HG02763 (cell line): ENCODE measurements around the gene STX16.

Source experiments
- ATAC-seq: cut with Tn5 transposase; IDR thresholded peaks from one replicate; pipeline ENCODE4 v1.9.1; 2021; ENCODE audit warnings: mild to moderate bottlenecking, moderate library complexity; ENCODE audit not compliant: unreplicated experiment

The STX16 gene

DNA sequence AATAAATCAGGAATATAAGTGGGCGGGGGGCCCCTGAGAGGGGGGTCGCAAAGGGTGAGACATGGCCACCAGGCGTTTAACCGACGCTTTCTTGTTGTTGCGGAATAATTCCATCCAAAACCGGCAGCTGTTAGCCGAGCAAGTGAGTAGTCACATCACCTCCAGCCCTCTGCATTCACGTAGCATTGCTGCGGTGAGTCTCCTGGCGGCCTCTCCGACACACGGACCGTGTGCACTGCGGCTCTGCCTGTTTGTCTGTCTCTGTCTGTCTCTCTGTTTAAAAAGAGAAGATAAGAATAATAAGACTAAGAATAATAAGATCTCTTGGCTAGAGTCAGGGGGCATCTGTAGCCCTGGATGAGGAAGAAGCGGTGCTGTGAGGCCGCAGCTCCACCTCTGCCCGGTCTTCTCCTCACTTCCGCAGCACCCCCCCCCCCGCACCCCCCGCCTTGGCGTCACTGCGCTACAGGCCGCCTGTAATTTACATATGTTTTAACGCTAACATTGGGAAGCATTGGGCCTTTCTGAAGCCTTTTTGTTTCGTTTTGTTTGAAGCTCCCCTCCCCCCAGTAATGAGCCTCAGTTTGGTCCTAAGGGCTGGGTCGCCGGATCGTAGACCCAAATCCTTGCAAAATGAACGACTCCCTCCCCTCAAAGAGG is 993 bp downstream of the STX16 start:
- ATAC-seq, result peak; percentile 46

GRCh38 chr20:58652606-58653294 is 1.7 kb downstream of the STX16 start:
- peak; percentile 7 for ATAC-seq

DNA sequence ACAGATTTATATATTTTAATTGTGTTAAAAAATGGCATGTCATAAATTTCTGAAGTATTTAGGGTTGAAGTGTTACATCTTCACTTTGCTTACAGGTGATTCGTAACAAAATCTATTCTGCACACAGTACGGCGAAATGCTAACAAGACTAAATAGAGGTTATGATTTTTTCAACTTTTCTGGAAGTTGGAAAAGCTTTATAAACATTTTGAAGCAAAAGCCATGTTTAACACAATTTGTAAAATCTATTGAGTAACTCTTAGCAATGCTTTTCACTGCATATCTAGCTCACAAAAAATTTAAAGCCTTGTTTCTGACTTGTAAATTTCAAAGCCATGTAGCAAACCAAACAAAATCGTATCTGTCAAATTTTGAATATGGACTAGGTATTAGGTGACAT is 3.3 kb downstream of the STX16 start:
- no peak for ATAC-seq

DNA sequence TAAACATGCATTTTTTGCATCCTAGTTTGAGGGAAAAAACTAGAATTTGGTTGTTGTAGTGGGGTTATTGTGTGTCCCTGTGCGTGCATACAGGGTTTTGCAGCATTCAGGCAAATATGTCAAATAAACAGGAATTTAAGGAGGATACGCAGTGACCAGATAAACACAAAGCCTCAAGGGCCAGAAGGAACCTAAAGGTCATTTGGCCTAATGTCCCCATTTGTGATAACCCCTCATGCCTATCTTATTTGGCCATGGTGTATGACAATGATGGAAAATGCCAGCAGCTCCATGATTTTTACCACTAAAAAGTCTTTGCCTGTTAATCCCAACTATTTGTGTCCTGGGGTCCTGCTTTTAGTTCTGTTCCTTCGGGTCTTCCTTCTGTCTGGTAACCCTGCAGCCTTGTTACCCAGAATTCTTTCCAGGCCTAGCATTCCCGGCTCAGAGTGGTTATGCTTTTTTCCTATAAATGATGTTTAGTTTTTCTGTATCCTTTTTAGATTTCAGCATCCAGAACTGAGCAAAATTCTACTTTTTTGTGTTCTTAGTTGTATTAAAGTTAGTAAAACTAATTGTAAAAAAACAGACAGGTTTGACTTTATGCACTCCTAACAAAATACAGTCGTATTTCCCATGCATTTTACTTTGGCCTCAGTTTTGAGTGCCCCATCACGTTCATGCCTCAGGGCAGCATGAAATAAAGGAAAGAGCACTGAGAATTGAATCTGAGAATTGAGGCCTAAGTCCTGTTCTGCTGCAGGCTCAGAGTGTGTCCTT is 4.4 kb downstream of the STX16 start:
- no peak for ATAC-seq

GRCh38 chr20:58656831-58657230 is 5.7 kb downstream of the STX16 start:
- ATAC-seq, result no peak

DNA sequence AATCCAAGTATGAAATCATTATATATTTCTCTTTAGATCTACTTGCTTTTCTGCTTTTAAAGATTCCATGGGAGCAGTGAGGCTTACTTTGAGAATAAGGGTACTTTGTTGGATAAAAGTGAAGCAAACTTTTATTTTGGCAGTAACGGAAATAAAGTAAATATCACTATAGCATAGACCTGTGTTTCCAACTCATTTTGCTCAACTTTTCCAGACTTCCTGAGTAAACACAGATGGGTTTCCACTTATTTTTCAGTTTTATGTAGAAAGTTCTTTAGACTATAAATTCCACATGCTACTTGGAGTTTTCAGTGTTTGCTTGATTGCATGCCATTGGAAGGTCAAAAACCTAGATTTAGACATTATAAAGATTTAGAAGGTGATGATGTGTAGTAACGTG is 6.2 kb downstream of the STX16 start:
- ATAC-seq, result no peak

- ATAC-seq, result no peak
Measured at GRCh38 chr20:58657986-58658385, 6.9 kb downstream of the STX16 start.

DNA sequence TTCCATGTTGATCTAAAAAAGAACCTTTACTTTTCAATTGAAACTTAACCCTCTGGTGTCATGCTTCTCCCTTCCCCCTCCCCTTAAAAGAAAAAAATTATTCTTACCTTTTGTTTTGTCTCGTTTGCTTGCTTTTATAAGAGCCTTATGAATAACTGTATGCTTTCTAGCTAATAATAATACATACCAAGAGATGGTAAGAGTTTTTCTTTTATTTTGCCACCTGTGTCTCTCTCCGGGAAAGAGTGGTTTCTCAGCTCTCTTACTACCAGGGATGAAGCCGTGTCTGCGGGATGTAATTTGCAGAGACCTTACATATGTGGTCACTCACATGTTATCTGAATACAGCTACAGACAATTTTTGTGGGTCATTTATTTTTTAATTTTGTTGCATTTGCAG is 7.7 kb downstream of the STX16 start:
- ATAC-seq, result no peak

DNA sequence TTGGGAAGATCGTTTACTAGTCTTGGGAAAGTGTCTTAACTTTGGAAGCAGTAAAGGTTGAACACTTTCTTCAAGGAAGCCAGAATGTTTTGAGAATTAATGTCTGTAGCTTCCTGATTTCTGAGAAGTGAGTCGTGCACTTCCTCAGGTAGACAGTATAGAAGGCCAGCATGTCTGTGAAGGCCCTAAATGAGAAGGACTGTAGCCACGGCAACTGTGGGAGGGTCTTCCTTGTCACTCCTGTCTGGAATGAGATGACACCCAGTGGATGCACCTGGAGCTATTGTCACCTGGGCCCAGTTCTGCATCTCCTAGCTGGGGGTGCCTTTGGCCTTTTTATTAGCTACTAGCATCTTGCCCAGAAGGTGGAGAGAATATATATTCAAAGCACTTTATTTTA is 8.8 kb downstream of the STX16 start:
- no peak for ATAC-seq

DNA sequence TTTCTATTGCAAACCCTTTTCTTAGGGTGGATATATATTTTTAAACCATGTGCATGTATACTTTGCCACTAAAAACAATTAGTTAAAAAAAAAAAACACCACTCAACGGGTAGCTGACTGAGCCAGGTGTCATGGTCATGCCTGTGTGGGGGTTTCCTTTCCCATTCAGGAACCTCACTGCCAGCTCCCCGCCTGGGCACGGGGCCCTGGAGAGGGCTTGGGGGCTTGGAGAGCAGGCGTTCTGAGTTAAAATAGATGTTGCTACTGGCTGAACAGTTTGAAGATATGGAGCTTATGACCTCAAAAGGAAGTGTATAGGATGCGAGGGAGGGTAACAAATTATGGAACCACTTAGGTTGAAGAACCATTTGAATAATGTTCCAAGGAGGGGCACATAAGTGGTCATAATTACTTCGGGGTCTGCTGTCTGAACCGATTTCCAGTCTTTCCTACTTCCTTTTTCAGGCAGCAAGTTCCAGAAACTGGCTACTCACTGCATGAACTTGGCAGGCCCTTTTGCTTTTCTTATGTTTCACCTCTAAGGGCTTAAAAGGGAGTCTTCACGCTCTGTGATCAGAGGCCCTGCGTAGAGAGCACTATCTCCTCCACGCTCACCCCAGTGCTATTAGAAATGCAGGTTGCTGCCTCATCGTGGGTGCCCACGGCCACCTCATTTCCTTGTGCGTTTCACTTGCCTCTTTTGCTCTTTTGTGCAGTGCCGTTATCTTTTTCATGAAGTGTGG is 9.9 kb downstream of the STX16 start:
- no peak for ATAC-seq

DNA sequence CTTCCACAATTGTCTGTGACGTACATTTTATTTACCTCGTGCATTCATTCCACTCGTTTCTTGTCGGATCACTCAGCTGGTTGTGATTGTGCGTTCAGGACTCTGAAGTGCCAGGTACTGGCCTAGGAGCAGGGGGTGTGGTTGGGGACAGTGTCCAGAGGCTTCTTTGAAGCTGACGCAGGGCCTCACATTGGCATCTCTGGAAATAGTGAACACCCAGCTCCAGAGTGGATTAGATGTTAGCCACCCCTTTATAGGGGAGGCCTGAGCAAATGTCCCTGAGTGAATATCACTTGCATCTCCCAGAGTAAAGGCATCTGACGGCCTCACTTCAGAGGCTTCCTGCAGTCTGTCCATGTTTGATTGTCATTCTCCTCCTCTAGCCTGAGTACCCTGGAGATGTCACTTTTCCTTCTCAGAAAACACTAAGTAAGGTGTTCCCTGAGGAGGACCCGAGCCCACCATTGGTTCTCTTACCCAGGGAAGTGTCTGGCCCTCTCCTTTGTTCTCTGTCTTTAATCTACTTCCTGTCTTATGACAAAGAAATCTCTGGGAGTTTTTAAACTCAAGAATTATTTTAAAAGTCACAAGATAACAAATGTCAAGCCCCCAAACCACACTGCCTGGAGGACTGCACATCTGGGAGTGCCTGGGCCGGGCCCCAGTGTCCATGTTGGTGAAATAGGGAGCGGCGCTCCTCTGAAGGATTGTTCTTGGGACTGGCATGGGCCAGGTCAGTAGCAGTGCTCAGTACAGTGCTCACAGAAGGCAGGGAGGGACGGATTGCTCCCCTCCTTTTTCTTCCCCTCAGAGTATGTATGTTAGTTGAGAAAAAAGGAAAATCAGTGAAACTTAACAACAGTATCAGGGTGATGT is 10.8 kb downstream of the STX16 start:
- ATAC-seq, result no peak

- no peak for ATAC-seq
Measured at GRCh38 chr20:58664331-58664730, 13.2 kb downstream of the STX16 start.

DNA sequence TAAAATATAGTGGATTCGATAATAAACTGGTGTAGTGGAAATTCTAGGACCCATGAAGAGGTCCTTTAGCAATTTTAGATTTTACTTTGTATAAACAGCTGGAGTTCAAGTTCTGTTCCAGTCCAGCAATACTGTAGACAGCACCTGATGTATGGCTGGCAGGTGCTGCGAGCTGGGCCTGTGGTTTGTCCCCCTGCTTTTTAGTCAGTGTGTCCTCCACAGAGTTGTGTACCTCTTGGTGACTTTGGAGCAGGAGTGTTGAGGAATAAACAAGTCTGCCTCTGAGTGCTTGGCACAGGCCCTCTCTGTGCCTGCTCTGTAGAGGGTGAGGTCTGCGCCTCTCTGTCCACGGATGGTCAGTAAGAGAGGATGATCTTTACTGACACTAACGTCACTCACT is 13.8 kb downstream of the STX16 start:
- no peak for ATAC-seq

DNA sequence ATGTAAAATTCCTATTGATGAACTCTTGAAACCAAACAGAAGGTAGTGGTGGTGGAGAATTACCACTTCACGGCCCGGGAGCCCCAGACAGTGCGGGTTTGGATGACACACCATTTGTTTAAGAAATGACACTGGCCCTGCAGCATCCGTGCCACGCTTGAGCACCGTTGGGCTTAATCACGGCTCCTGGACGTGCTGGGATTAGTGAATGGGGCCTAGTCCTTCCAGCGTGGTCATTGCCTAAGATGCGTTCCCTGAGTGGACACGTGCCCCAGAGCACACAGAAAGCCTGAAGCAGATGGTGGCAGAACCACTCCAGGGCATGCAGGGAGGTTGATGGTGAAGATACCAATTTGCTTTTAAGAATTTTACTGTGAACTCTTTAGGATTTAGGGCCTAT is 14.5 kb downstream of the STX16 start:
- ATAC-seq, result no peak

DNA sequence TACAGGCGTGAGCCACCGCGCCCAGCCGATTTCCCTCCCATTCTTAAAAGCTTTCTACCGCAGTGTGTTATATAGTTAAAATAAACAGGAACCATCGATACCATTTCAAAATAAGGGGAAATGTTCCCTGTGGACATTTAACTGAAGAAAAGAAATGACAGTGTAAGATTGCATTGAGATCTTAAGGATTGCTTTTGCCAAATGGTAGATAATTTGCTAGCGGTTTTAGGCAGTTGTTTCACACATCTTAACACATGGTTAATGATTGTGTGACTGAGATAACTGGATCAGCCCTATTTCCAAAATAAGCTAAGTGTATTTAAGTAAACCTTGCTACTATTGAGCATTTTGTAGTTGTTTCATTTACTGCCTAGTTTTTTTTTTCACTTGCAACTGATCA is 15.6 kb downstream of the STX16 start:
- no peak for ATAC-seq

- ATAC-seq, result no peak
Measured at GRCh38 chr20:58667975-58668374, 16.9 kb downstream of the STX16 start.

GRCh38 chr20:58668901-58669286 is 17.8 kb downstream of the STX16 start:
- no peak for ATAC-seq

DNA sequence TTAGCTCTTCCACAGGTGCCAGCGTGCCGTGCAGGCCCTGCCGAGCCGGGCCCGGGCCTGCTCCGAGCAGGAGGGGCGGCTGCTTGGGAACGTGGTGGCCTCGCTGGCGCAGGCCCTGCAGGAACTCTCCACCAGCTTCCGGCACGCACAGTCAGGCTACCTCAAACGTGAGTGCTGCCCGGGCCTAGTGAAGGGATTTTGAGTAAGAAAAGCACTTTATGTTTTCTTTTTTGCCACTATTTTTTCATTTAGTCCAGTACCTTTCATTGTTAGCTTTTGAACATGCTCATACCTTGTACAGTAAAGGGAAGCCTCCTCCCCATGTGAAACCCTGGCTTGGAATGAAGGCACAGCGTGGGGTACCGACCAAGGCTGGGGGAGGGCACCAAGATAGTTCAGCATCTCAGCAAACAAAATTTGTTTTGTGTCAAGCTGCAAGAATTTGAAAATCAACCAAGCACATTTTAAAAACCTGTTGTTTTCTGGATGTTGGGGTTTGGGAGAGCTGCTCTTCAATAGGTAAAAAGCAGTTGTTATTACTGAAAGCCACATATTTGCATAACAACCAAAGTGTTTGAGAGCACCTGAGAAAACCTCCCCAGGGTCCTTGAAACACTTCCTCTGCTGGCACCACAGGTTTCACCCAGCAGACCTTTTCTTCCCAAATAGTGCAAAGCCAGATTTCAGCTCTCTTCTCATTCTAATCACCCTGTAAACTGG is 18.4 kb downstream of the STX16 start:
- ATAC-seq, result peak; percentile 72

DNA sequence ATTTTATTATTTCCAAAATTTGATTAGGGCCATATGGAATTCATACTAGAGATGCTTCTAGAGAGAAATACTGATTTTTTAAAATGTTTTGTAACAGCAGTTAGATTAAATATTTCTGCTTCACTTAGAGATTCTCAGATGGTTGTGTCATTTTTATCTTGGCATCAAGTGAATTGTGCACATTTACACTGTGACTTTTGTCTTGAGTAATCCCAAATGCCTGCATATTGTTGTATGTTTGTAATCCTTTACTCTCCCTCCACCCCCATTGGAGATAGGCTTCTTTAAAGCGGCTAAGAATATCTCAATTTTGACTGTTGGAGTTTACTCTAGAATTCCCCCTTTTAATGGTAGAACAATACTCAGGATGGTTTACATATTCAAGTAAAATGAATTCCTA is 19.0 kb downstream of the STX16 start:
- no peak for ATAC-seq

DNA sequence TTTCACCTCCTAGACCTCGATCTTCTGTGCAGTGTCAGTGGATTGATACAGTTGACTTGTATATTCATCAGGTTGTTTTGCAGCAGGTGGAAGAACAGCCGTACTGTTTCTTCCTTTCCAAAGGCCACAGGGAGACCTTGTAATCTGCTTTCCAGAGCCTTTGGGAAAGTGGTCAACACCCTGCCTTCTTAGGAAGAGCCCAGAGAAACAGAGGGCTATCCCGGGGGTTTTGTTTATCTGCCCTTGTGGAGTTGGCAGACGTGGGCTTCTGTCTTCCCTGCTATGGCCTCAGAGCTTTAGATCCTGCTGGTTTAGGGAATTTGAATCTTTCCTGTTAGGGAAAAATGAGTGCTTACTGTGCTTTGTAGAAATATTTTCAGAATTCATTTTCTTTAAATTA is 19.6 kb downstream of the STX16 start:
- ATAC-seq, result no peak
